MCF 10A (cell line): Measurements from ENCODE around the gene IL18. TPM values are rescaled to one million over a fixed set of nuclear protein-coding genes. Genes with fewer than 3 reads are reported as not detected.

Source experiments
- BruUV-seq: library from RNA; stranded (reverse); fragments of 400-500 nt; replicated peaks from 2 replicates; lab custom pipeline; 2021; lab: Mats Ljungman, UMichigan
- CTCF ChIA-PET: fragments of 300-600 bp; sonication (Branson Sonifier 250); formaldehyde crosslinking; extraction: SDS; loops from one replicate; lab custom pipeline; 2021; ENCODE audit warnings: antibody characterized with exemption, inconsistent platforms; lab: Yijun Ruan, JAX
- POLR2A ChIA-PET: fragments of 300-600, 350-650 bp; sonication (Branson Sonifier 250); formaldehyde crosslinking; extraction: SDS; loops from one replicate; lab custom pipeline; 2020; ENCODE audit warnings: antibody characterized with exemption, inconsistent platforms; lab: Yijun Ruan, JAX
- DNase-seq: peaks from one replicate; pipeline ENCODE4 v3.0.0-alpha.2; 2018; ENCODE audit not compliant: unreplicated experiment
- H3K27ac Mint-ChIP-seq: one replicate; pipeline ENCODE4 v1.8.0; 2022; ENCODE audit warnings: mild to moderate bottlenecking, low read depth, mixed read lengths; ENCODE audit not compliant: unreplicated experiment
- H3K27me3 Mint-ChIP-seq: one replicate; pipeline ENCODE4 v1.8.0; 2022; ENCODE audit warnings: mixed read lengths; ENCODE audit not compliant: insufficient read depth, unreplicated experiment
- H3K36me3 Mint-ChIP-seq: one replicate; pipeline ENCODE4 v1.8.0; 2022; ENCODE audit warnings: mild to moderate bottlenecking, moderate library complexity, mixed read lengths; ENCODE audit not compliant: insufficient read depth, unreplicated experiment
- H3K4me1 Mint-ChIP-seq: one replicate; pipeline ENCODE4 v1.8.0; 2022; ENCODE audit warnings: mixed read lengths; ENCODE audit not compliant: insufficient read depth, unreplicated experiment
- H3K4me3 Mint-ChIP-seq: one replicate; pipeline ENCODE4 v1.8.0; 2022; ENCODE audit warnings: mild to moderate bottlenecking, moderate library complexity, mixed read lengths; ENCODE audit not compliant: unreplicated experiment
- H3K9me3 Mint-ChIP-seq: one replicate; pipeline ENCODE4 v1.8.0; 2022; ENCODE audit warnings: mixed read lengths; ENCODE audit not compliant: unreplicated experiment
- CTCF ChIP-seq: fragments of 200-600 bp; IDR thresholded peaks from one replicate; pipeline ENCODE4 v1.8.0; 2022; ENCODE audit warnings: antibody characterized with exemption, mild to moderate bottlenecking; ENCODE audit not compliant: unreplicated experiment
- intact Hi-C: fragments of 100-400 bp; cut with micrococcal nuclease; formaldehyde crosslinking; loops from 2 replicates; pipeline ENCODE4 v1.14.1; 2022
- total RNA-seq: library from RNA; stranded (reverse); gene quantifications from 2 replicates; pipeline ENCODE4 v1.2.3, GENCODE V29; 2022

Gene IL18
- total RNA-seq, 1 experiment from 2014 or later = 189 TPM

GRCh38 chr11:112185883-112186282 lies 22.0 kb upstream of the IL18 start:
- intact Hi-C loops = no loop called here
- no peak overlapping the region for H3K27ac Mint-ChIP-seq
- TF ChIP-seq CTCF = no peak
- DNase-seq = no peak
- POLR2A ChIA-PET = interaction anchor here (1.9 kb wide), 1 partner anchor 10 kb away, joined by 6 read pairs; no protein-coding TSS in a partner anchor
- H3K9me3 Mint-ChIP-seq = no peaks in the 10 kb centered on the region
- no peaks in the 10 kb centered on the region for H3K36me3 Mint-ChIP-seq
- CTCF ChIA-PET = interaction anchor here (0.6 kb wide), 1 partner anchor 255 kb away, joined by 3 read pairs; no protein-coding TSS in a partner anchor
- no peak overlapping the region for H3K4me3 Mint-ChIP-seq
- BruUV-seq = no TSS peak
- no peaks in the 10 kb centered on the region for H3K4me1 Mint-ChIP-seq
- H3K27me3 Mint-ChIP-seq = no peaks in the 10 kb centered on the region

- Mint-ChIP-seq H3K27me3 (no peaks in the 10 kb centered on the region), H3K4me3 (no peak overlapping the region), H3K4me1 (no peaks in the 10 kb centered on the region), H3K27ac (no peak overlapping the region), H3K9me3 (no peaks in the 10 kb centered on the region), H3K36me3 (no peaks in the 10 kb centered on the region)
- no peak for TF ChIP-seq CTCF
- CTCF ChIA-PET = no interaction called here
- BruUV-seq = no TSS peak
- POLR2A ChIA-PET = interaction anchor here (0.7 kb wide), 1 partner anchor 69 kb away, joined by 5 read pairs; no protein-coding TSS in a partner anchor
- DNase-seq = no peak
- intact Hi-C loops = no loop called here
Measured at GRCh38 chr11:112182867-112183266, 19.0 kb upstream of the IL18 start.

- intact Hi-C loops = no loop called here
- H3K27me3 Mint-ChIP-seq = no peaks in the 10 kb centered on the region
- H3K27ac Mint-ChIP-seq = no peak overlapping the region
- no peaks in the 10 kb centered on the region for H3K36me3 Mint-ChIP-seq
- H3K9me3 Mint-ChIP-seq = no peaks in the 10 kb centered on the region
- BruUV-seq = no TSS peak
- peaks cover 13% of the 10 kb centered on the region for H3K4me1 Mint-ChIP-seq
- ChIA-PET POLR2A (interaction anchor here (1.5 to 1.8 kb wide), 2 partner anchors 22 to 79 kb away, joined by 3 to 4 read pairs; no protein-coding TSS in a partner anchor), CTCF (no interaction called here)
- no peak overlapping the region for H3K4me3 Mint-ChIP-seq
- DNase-seq = no peak
- TF ChIP-seq CTCF = no peak
Measured at GRCh38 chr11:112179601-112180000, 15.7 kb upstream of the IL18 start.

- no peak overlapping the region for H3K27ac Mint-ChIP-seq
- no peaks in the 10 kb centered on the region for H3K9me3 Mint-ChIP-seq
- H3K4me1 Mint-ChIP-seq = peaks cover 15% of the 10 kb centered on the region
- no peaks in the 10 kb centered on the region for H3K36me3 Mint-ChIP-seq
- no peak overlapping the region for H3K4me3 Mint-ChIP-seq
- ChIA-PET CTCF (no interaction called here), POLR2A (interaction anchor here (1.5 to 1.8 kb wide), 2 partner anchors 22 to 78 kb away, joined by 3 to 4 read pairs; no protein-coding TSS in a partner anchor)
- BruUV-seq = no TSS peak
- TF ChIP-seq CTCF = no peak
- intact Hi-C loops = no loop called here
- no peaks in the 10 kb centered on the region for H3K27me3 Mint-ChIP-seq
- DNase-seq = no peak
Measured at GRCh38 chr11:112178936-112179335, 15.0 kb upstream of the IL18 start.
